ENCODE results near the gene CELSR3.
A peak's percentile ranks its signal among the peaks of the same experiment; 100 is the strongest.

The CELSR3 gene

DNA sequence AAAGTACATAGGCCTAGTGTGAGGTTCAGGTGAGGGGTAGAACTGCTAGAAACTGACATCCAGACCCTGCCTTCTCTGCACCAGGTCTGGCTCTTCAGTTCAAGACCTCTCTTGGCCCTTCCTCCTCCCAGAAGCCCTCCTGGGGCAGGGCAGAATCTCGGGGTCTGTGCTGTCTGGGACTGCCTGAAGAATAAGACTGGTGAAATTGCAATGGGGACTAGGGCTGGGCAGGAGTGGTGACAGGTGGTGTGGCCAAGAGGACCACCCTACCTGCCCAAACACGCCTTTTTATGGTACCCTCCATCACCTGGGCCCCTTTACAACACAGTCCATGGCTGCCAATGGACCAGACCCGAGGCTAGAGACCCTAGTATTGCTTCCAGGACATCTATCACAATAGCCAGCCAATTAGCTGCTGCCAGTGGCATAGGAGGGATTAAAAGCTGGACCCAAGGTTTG lies 24.6 kb upstream of the CELSR3 start:
- no peak for DNase-seq (ENCODE audit: low read depth, low spot score)

DNA sequence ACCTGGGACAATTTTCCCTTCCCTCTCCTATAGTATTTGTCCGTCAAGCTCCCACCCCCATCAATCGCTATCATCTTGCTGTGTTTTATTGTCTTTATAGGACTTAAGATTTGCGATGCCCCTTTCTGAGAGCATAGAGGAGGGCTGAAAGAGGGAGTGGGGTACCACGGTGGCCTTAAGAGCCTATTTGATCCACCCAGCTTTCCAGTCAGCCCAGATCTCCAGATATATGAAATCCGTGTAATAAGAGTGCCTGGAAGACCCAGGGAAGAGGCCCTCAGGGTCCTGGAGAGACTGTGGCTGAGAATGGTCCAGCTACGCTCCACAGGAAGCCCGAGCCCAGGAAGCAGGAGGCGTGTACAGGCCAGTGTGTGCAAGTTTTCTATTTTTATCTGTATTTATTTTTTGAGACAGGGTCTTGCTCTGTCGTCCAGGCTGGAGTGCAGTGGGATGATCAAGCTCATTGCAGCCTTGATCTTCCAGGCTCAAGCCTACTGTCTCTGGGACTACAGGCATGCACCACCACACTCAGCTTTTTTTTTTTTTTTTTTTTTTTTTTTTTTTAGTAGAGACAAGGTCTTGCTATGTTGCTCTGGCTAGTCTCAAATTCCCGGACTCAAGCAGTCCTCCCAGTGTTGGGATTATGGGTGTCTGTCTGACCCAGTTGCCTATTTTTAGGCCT lies 24.0 kb upstream of the CELSR3 start:
- no peak for DNase-seq (ENCODE audit: low read depth, low spot score)

DNA sequence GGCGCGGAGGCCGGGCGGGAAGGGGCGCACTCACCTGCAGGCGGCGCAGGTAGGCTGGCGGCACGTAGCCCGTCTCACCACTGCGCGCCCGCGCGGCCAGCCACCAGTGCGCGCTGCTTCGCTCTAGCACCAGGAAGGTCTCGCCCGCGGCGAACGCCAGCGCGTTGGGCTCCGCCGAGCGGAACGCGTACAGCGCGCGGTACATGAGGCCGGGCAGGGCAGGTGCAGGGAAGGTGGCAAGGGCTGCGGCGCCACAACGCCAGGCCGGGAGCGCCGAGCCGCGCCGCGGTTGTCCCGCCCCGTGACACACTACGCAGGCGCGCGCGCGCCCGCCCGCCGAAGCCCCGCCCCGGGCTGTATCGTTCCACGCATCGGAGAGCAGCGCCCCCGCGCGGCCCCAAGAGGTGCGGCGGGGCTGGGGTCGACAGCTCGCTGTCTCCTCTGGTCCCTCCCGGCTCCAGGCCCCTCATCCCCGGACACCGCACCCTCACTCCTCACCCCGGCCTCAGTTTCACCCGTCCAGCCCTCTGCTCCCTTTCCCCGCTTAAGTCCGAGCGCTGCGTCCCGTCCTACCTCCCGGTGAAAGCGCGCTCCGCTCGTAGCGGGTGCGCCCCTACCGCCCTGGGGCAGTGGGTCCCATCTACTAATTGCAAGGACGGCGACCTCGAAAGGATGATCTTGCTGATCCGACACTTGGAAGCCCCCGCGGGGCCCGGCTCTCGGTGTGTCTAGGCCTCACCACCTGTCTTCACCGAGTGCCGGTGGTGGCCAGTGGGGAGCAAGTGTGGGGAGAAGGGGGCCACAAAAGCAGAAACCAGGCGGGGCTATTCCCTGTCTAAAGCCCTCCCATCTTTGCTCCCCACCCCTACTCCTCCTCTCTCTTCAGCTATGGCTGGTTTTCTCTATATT lies 23.2 kb upstream of the CELSR3 start, which contains the start of gene NCKIPSD:
Gene NCKIPSD (minus strand): TSS at position 313 of the 909 bp plus-strand sequence. CDS start 108 bp downstream, at position 205.
- DNase-seq (ENCODE audit: low read depth, low spot score), result peak; percentile 97

DNA sequence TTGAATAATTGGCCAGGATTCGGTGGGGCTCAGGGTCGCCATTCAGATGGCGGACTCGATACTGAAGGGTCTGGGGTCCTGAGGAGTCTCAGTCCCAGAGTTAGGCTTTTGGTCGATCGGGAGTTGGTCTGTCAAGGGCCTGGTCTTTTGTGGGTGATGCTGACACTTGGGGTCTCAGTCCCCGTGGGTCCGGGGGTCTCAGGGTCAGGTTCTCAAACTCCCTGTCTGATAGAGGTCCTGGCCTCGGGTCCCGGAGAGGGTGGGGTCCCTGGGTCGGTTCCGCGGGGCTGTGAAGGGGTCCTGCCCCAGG lies 22.6 kb upstream of the CELSR3 start:
- no peak for DNase-seq (ENCODE audit: low read depth, low spot score)

DNA sequence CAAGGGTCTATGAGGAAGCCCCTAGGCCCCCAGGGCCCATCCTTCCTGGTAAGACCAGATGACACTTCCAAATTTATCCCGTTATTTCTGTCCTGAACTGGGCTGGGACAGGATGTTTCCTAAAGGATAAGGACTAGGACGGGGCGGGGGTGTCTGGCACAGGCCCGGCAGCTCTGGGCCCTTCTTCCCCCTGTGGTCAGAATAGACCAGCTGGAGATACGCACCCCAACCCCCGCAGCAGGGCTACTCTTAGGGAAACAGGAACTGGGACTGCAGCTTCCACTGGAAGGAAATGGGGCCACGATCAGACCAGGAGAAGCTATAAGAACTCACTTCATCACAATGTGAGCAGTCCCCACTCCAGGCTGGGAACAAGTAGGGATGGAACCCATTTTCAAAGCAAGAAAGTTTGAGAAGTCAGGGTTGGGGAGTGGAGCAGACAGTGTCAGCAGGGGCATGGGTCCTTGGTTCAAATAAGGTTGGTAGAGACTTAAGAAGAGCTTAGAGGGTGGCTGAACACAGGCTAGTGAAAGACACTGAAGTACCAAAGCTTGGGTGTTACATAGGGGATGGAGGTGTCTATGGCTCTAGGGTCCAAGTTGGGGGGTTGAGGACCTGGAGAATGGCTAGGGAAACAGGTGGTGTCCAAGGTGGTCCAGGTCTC lies 21.9 kb upstream of the CELSR3 start:
- no peak for DNase-seq (ENCODE audit: low read depth, low spot score)

DNA sequence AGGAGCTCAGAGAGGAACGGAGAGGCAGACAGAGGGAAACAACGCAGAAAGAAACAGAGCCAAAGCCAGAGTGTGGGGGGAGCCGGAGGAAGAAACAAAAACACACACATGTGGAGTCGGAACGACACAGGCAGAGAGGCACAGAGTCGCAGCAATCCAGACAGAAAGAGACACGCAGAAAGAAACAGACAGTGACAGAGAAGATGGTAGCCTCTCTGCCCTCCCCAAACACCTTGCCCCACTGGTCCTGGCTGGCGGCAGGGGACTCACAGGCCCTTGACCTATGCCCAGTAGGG lies 21.3 kb upstream of the CELSR3 start:
- DNase-seq (ENCODE audit: low read depth, low spot score), result no peak

DNA sequence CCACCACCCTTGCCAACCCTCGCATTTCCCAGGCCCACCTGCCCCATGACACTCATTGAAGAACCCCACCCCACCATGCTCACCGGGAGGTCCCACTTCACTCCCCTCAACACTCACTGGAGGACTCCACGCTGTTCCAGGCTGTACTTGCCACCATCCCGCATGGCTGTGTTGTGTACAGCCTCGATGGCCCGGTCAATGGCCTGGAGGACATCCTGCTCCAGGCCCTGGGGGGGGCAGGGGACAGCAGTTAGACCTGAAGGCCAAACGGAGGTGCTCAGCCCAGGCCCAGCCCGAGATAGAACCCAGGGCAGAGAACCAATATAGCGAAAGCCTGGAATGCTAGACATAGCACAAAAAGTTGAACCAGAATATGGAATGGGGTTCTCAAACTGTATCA lies 20.1 kb upstream of the CELSR3 start:
- DNase-seq (ENCODE audit: low read depth, low spot score), result no peak

DNA sequence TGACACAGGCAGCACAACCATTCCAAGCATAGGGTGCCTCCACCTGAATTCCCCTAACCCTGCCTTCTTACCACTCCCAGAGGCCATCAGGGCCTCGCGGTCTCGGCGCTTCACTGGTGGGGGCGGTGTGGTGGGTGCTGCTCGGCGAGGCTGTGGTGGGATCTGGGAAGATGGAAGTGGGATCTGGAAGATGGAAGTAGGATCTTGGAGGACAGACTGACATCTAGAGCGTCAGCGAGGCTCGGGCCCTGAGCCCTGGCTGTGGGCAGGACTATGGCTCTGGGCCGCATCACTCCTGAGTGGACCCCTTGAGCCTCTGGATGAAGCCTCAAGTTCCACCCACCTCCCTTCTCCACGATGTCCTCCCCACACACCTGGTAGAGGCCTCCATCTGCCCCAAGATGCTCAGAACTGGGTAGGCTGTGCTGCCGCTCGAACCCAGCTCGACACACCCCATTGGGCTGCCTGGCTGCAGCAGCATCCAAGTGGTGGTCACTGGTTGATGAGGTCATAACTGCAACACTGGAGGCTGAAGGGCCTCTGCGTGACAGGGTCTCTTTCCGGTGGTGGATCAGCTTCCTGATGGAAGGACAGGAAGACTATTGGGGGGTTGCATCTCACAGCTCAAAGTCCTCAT lies 19.4 kb upstream of the CELSR3 start:
- DNase-seq (ENCODE audit: low read depth, low spot score), result no peak

DNA sequence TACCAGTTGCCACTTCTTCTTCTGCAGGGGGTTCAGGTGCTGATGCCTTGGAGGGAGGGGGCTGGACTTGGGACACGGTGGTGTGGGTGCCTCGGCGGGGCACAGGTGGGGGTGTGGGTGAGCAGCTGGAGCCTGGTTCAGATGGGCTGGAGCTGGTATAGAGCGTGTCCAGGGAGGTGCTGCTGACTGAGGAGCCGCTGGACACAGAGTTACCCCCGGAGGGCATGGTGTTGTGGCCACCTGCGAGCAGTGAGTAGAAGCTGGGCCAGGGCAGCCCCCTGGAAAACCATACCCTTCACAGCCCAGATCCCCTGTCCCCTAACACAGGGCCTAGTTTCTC lies 18.8 kb upstream of the CELSR3 start:
- DNase-seq (ENCODE audit: low read depth, low spot score), result no peak

DNA sequence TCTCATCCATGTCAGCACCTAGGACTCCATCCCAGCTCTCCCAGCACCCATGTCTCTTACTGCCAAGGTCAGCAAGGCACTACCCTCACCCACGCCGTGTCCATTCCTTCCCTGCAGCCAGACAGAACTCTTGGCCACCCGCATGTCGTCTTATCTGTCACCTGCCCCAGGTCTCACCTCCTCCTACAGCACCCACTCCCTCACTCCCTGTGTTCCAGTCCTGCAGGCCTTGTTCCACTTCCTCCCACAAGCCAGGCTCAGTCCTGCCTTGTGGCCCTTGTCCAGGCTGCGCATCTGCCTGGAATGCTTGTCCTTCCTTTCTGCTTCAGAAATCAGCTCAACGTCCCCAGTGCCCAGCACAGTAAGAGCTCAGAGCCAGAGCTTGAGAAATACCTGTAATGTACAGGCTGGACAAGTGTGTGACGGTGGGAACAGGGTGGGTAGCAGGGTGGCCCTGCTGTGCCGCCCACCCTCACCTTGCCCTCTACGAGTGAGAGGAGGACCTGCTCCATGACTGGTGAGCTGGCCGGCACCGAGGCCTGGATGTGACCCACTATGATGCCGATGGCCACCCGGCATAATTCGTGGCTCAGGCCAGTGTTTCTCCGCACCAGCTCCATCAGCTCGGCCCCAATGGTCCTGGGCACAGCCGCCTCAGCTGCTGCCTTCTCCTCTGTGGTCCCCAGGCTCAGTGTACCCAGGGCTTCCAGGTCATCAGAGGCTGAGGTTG lies 18.3 kb upstream of the CELSR3 start:
- no peak for DNase-seq (ENCODE audit: low read depth, low spot score)

DNA sequence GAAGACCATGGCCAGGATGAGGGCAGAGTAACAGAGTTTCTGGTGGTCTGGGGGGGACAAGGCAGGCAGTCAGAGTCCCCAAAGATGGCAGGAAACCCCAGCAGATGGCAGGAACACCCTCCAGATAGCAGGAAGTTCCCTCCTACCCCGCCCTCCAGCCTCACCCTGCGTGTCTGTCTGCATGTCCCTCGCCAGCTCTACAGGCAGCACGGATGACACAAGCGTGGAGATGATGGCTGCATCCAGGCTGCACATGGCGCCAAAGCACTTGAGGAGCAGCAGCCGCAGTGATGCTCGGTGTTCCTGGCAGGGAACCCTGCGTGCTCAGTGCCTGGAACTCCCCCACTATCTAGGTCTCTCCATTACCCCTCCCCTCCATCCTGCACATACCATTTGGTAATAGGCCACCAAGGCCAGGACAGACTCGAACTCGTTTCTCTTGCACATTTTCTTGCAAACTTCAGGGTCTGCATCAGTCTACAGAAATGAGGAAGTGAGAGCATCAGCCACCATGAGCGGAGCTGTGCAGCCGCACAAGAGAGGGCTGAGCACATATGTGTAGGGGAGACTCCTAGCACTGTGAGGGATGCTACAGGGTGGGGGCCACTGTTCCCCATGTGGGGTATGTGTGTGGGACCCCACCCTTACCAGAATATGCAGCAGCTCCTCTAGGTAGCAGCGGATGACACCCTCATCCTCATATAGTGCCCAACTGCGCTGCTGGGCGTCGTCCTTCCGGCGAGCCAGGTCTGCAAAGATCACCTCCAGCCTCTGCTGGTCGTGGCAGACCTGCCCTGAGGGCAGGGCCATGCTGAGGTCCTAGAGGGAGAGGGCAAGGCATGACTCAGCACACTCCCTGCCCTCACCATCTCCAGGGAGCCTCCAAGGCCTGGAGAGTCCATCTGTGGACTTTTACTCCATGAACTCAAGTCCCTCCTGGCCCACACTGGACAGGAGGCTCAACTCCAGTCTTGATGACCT lies 17.0 kb upstream of the CELSR3 start:
- DNase-seq (ENCODE audit: low read depth, low spot score), result no peak

DNA sequence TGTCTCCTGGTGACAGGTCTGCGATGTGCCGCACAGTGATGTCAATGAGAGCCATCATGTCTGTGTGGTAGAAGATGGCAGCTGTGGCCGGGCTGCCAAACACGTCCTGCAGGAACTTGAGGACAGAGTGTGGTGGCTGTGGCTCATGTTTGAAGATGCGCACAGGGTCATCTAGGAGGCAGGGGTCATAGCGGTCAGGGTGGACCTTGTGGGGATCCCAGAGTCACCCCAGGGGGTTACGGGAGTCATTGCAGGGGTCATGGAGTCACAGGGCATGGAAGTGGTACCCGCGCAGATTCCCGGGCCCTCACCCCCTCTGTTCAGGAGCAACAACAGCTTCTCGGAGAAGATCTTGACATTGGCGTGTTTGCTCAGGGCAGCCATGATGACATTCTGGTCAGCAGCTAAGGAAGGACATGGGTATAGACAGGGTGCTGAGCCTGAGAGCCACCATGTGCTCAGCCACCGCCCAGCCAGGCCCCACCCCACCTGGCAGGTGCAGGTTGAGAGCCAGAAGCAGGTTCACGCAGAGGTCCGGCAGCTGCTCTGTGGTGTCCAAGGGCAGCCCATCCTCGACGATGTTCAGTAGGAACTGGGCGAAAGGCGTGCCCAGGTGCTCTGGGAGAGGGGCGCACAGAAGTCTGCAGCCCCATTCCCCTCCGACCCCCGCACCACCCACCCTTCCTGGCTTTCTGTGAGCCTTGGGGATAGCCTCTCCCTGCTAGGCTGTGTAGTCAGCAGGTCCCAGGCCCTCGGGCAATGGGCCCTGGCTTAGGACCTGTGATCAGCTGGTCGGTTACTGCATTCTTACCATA lies 16.1 kb upstream of the CELSR3 start:
- DNase-seq (ENCODE audit: low read depth, low spot score), result no peak

DNA sequence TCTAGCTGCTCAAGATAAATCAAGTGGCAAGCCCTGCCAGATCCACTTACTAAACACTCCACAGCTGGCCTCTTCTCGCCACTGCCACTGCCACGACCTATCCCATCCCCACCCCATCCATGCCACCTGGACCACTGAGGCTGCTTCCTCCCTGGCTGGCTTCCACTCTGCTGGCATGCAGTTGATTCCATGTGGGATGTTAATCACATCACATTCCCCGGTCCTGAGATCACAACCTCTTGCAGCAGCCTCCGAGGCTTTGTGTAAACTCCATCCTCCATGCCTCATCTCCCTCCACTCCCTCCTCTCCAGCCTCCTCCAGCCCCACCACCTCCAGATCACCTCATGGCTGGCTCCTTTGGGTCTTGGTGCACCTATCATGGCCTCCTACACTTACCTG lies 15.4 kb upstream of the CELSR3 start:
- peak; percentile 43 for DNase-seq (ENCODE audit: low read depth, low spot score)

DNA sequence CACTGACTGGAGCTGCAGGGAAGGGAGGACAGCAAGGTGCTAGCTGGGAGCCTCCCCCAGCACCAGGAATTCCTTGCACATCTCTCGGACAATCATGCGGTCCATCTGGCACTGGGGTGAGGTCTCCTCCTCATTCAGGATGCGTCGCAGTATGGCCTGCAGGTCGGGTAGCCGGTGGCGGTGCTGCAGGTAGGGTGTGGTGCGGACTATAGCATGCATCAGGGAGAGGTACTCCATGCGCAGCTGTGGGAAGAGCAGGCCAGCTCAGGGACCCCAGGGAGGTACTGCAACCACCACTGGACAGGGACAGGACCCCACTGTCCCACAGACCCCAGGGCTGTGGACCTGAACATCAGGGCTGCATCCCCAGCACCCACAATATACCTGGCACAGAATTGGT lies 11.8 kb upstream of the CELSR3 start:
- no peak for DNase-seq (ENCODE audit: low read depth, low spot score)

DNA sequence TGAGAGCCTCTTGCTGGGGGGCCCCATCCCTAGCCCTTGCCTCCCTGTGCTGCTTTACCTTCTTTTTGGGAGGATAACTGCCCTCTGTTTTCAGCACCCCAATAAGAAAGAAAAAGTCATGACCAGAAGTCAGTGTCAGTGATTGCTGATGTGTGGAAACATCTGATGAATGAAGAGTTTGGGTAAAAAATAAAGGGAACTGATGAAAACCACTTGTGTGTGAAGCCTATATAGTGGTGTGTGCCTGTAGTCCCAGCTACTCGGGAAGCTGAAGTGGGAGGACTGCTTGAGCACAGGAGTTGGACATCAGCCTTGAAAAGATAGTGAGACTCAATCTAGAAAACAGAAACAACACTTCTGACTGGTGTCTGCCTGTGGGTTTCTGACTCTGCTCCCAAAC lies 9.8 kb upstream of the CELSR3 start:
- DNase-seq (ENCODE audit: low read depth, low spot score), result no peak

DNA sequence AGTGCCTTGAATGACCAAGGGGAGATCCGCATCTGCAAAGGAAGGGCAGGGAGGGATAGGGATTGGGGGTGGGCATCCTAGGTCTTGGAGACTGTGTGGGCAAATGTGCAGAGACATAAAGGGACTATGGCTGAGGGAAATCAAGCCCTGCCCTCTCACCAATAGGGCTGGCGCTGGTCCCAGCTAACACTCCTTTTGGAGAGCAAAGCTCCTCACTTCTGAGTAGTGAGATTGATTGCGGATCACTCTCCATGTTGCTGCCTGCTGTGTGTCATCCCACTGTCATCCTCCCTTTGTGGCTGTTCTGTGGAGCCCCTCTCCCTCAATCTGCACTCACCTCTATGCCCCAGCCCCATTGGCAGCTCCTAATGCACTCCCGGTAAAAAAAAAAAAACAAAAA lies 2.2 kb upstream of the CELSR3 start:
- no peak for DNase-seq (ENCODE audit: low read depth, low spot score)

DNA sequence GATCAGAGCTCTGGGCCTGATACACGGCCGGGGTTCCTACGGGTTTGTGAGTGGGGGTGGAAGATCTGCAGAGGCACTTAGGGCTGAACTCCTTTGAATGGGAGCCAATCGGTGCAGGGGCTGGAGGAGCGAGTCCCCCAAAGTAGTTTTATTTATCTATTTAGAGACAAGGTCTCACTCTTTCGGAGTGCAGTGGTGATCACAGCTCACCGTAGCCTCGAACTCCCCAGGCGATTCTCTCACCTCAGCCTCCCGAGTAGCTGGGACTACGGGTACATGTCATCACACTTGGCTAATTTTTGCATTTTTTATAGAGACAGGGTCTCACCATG lies 1.6 kb upstream of the CELSR3 start:
- DNase-seq (ENCODE audit: low read depth, low spot score), result no peak

DNA sequence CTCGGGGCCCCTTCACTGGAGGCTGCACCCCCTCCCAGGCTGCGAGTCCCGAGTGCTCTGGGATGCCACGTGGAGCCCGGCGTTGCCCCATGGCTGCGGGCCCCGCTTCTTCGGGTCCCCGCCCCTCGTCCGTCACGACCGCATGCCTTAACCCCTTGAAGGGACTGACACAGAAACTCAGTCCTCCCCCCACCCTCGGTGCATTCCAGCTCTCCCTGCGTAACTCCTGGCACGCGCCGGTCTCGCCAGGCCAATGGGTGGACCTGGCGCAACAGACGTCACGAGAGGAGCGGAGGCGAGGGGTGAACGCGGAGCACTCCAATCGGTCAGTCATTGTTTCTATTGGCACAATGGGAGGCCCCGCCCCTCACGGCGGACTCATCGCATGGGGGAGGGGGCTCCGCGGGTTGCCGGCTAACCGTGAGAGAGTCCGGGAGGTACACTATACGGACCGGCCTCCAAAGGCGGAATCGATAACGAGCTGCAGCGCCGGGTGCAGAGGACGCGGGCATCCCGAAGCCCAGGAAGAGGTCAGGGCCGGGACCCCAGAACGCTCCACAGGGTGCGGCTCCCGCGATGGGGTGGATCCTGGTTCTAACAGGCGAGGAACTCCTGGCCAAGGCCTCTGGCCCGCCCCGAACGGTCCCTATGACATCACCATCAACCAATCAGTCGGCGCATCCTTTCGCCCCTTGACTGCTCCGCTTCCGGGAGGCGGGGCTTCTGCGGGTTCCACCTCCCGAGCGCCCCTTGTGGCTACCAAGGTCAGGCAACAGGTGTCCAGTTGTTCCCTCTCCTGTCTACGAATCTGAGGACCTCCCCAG lies 1.0 kb upstream of the CELSR3 start:
- peak; percentile 99 for DNase-seq (ENCODE audit: low read depth, low spot score)

Data from astrocyte of the hippocampus (primary cell).